Keratinocyte (primary cell): ENCODE measurements around the gene ADRB1. TPM values are rescaled to one million over a fixed set of nuclear protein-coding genes. Genes with fewer than 3 reads are reported as not detected.

Source experiments
- DNase-seq: peaks from one replicate; pipeline ENCODE4 v3.0.0-alpha.2; 2011; ENCODE audit warnings: low read depth, missing footprints, low spot score
- FAIRE-seq: peaks from 2 replicates; lab custom pipeline; 2011; peaks lifted over from hg19 to GRCh38; lab: Jason Lieb, UNC
- H2AFZ ChIP-seq: 2 replicates; pipeline ENCODE4 v1.6.0; 2012; ENCODE audit warnings: low read length, control low read depth, inconsistent platforms; ENCODE audit not compliant: control insufficient read depth
- H3K27ac ChIP-seq: 2 replicates; pipeline ENCODE4 v1.5.1; 2011; ENCODE audit warnings: low read length; ENCODE audit not compliant: control insufficient read depth, insufficient read depth
- H3K27me3 ChIP-seq: 3 replicates; pipeline ENCODE4 v1.6.0; 2011; ENCODE audit warnings: low read length; ENCODE audit not compliant: control insufficient read depth, insufficient read depth; ENCODE audit errors: extremely low read depth
- H3K36me3 ChIP-seq, 2 experiments: 2 replicates in 1 of 2; 3 replicates in 1 of 2; pipeline ENCODE4 v1.5.1; 2011; ENCODE audit warnings: low read length in 2 of 2, mild to moderate bottlenecking in 1 of 2; ENCODE audit not compliant: control insufficient read depth in 2 of 2, insufficient read depth in 2 of 2; ENCODE audit errors: extremely low read depth in 1 of 2
- H3K4me1 ChIP-seq: 3 replicates; pipeline ENCODE4 v1.5.1; 2011; ENCODE audit warnings: low read length; ENCODE audit not compliant: control insufficient read depth, insufficient read depth; ENCODE audit errors: extremely low read depth
- H3K4me2 ChIP-seq: 3 replicates; pipeline ENCODE4 v1.6.0; 2011; ENCODE audit warnings: low read depth, low read length; ENCODE audit not compliant: control insufficient read depth, insufficient read depth; ENCODE audit errors: extremely low read depth
- H3K4me3 ChIP-seq, 3 experiments: fragments of 200-600 bp in 1 of 3; sonication (generic) in 1 of 3; 2 replicates in 2 of 3; 3 replicates in 1 of 3; pipeline ENCODE4 v1.5.1; 2011 to 2016; ENCODE audit warnings: low read length in 3 of 3, mild to moderate bottlenecking in 3 of 3, control low read depth in 2 of 3, inconsistent platforms in 1 of 3, low read depth in 1 of 3, mixed read lengths in 1 of 3, mixed run types in 1 of 3, moderate library complexity in 1 of 3; ENCODE audit not compliant: control insufficient read depth in 2 of 3, insufficient read depth in 2 of 3; ENCODE audit errors: extremely low read depth in 1 of 3
- H3K79me2 ChIP-seq: 2 replicates; pipeline ENCODE4 v1.6.0; 2012; ENCODE audit warnings: low read length; ENCODE audit not compliant: control insufficient read depth, insufficient read depth
- H3K9ac ChIP-seq: 3 replicates; pipeline ENCODE4 v1.6.0; 2011; ENCODE audit warnings: low read length; ENCODE audit not compliant: control insufficient read depth, insufficient read depth; ENCODE audit errors: extremely low read depth
- H3K9me1 ChIP-seq: 3 replicates; pipeline ENCODE4 v1.6.0; 2011; ENCODE audit warnings: low read length; ENCODE audit not compliant: control insufficient read depth, insufficient read depth; ENCODE audit errors: extremely low read depth
- H3K9me3 ChIP-seq: 2 replicates; pipeline ENCODE4 v1.5.1; 2012; ENCODE audit warnings: low read depth, low read length; ENCODE audit not compliant: control insufficient read depth
- H4K20me1 ChIP-seq: 3 replicates; pipeline ENCODE4 v1.6.0; 2011; ENCODE audit warnings: low read length; ENCODE audit not compliant: control insufficient read depth, insufficient read depth; ENCODE audit errors: extremely low read depth
- CTCF ChIP-seq, 3 experiments: IDR thresholded peaks in 1 of 3; conservative IDR thresholded peaks in 1 of 3; optimal IDR thresholded peaks in 1 of 3; 2 replicates in 2 of 3; 3 replicates in 1 of 3; pipeline versions ENCODE3 to v1.5.1; 2011; ENCODE audit warnings: low read length in 3 of 3, mild to moderate bottlenecking in 3 of 3, moderate library complexity in 2 of 3, control low read depth in 1 of 3, inconsistent platforms in 1 of 3; ENCODE audit not compliant: insufficient read depth in 2 of 3; ENCODE audit errors: extremely low read depth in 1 of 3
- EZH2 ChIP-seq: IDR thresholded peaks from one replicate; pipeline ENCODE4 v1.6.1; 2012; ENCODE audit warnings: inconsistent platforms, mild to moderate bottlenecking, low read length, moderate library complexity
- dilution Hi-C: fragments of 300-500 bp; cut with MboI; formaldehyde crosslinking; loops from one replicate; pipeline ENCODE4 v1.7.0; 2020; ENCODE audit warnings: low sequenced_read_pairs; ENCODE audit not compliant: extremely low pct_ligation_motif_present
- polyA plus RNA-seq, 5 experiments: library from polyadenylated mRNA; depleted of rRNA in 3 of 5; stranded (reverse) in 3 of 5; stranded (forward) in 1 of 5; unstranded in 1 of 5; fragments of >200 nt; gene quantifications; 1 replicate in 1 of 5; 2 replicates in 3 of 5; 3 replicates in 1 of 5; pipeline versions ENCODE4 v1.2.1 to v1.2.3, GENCODE V29; 2011 to 2012; ENCODE audit warnings: missing spikeins in 2 of 5, low read depth in 1 of 5, low replicate concordance in 1 of 5

The ADRB1 gene
- polyA plus RNA-seq, 1 donor (not counting 4 experiments of a cell fraction or from before 2014, with no cell fraction given): 0.05 TPM

GRCh38 chr10:114081911-114082583 is 38.4 kb downstream of the ADRB1 start:
- H3K9me1 ChIP-seq: no peaks in the 10 kb centered on the region
- no peaks in the 10 kb centered on the region for H3K36me3 ChIP-seq
- no peak overlapping the region for H2AFZ ChIP-seq
- no peak overlapping the region for H3K4me3 ChIP-seq
- H4K20me1 ChIP-seq: no peaks in the 10 kb centered on the region
- H3K9me3 ChIP-seq: no peaks in the 10 kb centered on the region
- TF ChIP-seq CTCF (optimal IDR thresholded peaks at IDR 0.05 in 1 of 3, IDR thresholded peaks at IDR 0.05 in 1 of 3, conservative IDR thresholded peaks at IDR 0.05 in 1 of 3; ENCODE audit: extremely low read depth in 1 of 3, insufficient read depth in 2 of 3, low read length in 3 of 3) (no peak), EZH2 (no peak)
- no peak overlapping the region for H3K4me2 ChIP-seq
- H3K79me2 ChIP-seq: no peaks in the 10 kb centered on the region
- FAIRE-seq: no peak
- no peak overlapping the region for H3K27ac ChIP-seq
- H3K4me1 ChIP-seq: no peaks in the 10 kb centered on the region
- no peak for DNase-seq
- H3K27me3 ChIP-seq: no peaks in the 10 kb centered on the region
- dilution Hi-C loops: no loop called here
- H3K9ac ChIP-seq: no peak overlapping the region

- dilution Hi-C loops: no loop called here
- FAIRE-seq (no peak), DNase-seq (no peak)
- no peak overlapping the region for H2AFZ ChIP-seq
- no peaks in the 10 kb centered on the region for H3K27me3 ChIP-seq
- no peaks in the 10 kb centered on the region for H3K36me3 ChIP-seq
- TF ChIP-seq EZH2: no peak
- no peak for TF ChIP-seq CTCF (optimal IDR thresholded peaks at IDR 0.05 in 1 of 3, IDR thresholded peaks at IDR 0.05 in 1 of 3, conservative IDR thresholded peaks at IDR 0.05 in 1 of 3; ENCODE audit: extremely low read depth in 1 of 3, insufficient read depth in 2 of 3, low read length in 3 of 3)
- H3K4me1 ChIP-seq: no peaks in the 10 kb centered on the region
- no peak overlapping the region for H3K27ac ChIP-seq
- H3K4me2 ChIP-seq: no peak overlapping the region
- H3K9me1 ChIP-seq: no peaks in the 10 kb centered on the region
- no peaks in the 10 kb centered on the region for H3K79me2 ChIP-seq
- H3K4me3 ChIP-seq: no peak overlapping the region
- no peaks in the 10 kb centered on the region for H3K9me3 ChIP-seq
- no peak overlapping the region for H3K9ac ChIP-seq
- no peaks in the 10 kb centered on the region for H4K20me1 ChIP-seq
These were observed 39.4 kb downstream of the ADRB1 start for GRCh38 chr10:114083040-114083439.
